Nephron progenitor cell (in vitro differentiated cells): ENCODE data around the gene GCLC.

Source experiments
- DNase-seq: peaks from one replicate; pipeline ENCODE4 v3.0.0; 2021
- H3K27ac Mint-ChIP-seq: 2 replicates; pipeline ENCODE4 v1.8.0; 2021; ENCODE audit warnings: mild to moderate bottlenecking, moderate library complexity, mixed read lengths
- H3K27me3 Mint-ChIP-seq: 2 replicates; pipeline ENCODE4 v1.8.0; 2021; ENCODE audit warnings: mild to moderate bottlenecking, low read depth, mixed read lengths; ENCODE audit not compliant: poor library complexity
- H3K36me3 Mint-ChIP-seq: 2 replicates; pipeline ENCODE4 v1.8.0; 2021; ENCODE audit warnings: low read depth, mixed read lengths
- H3K4me1 Mint-ChIP-seq: 2 replicates; pipeline ENCODE4 v1.8.0; 2021; ENCODE audit warnings: mixed read lengths
- H3K4me3 Mint-ChIP-seq: 2 replicates; pipeline ENCODE4 v1.8.0; 2021; ENCODE audit warnings: mild to moderate bottlenecking, moderate library complexity, mixed read lengths
- H3K9me3 Mint-ChIP-seq: 2 replicates; pipeline ENCODE4 v1.8.0; 2021; ENCODE audit warnings: mild to moderate bottlenecking, moderate library complexity, mixed read lengths
- TF ChIP-seq, protein P1 (sequence below): fragments of 200-600 bp; sonication (generic); IDR thresholded peaks from 2 replicates; pipeline ENCODE4 v1.5.0; 2021; ENCODE audit warnings: antibody characterized with exemption

The GCLC gene

DNA sequence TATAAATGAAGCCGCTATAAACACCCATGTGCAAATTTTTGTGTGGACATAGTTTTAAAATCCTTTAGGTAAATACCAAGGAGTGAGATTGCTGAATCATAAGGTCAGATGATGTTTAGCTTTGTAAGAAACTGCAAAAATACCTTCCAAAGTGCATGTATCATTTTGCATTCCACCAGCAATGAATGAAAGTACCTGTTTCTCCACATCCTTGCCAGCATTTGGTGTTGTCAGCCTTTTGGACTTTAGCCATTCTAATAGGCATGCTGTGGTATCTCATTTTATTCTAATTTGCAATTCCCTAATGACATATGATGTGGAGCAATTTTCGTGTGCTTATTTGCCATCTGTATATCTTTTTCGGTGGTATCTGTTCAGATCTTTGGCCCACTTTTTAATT is 93.7 kb downstream of the GCLC start:
- H3K27me3 Mint-ChIP-seq = no peaks in the 10 kb centered on the region
- peaks cover 10% of the 10 kb centered on the region for H3K4me1 Mint-ChIP-seq
- peaks cover 4% of the 10 kb centered on the region for H3K36me3 Mint-ChIP-seq
- peaks cover 25% of the 10 kb centered on the region for H3K9me3 Mint-ChIP-seq
- no peak for DNase-seq
- H3K4me3 Mint-ChIP-seq = no peak overlapping the region
- H3K27ac Mint-ChIP-seq = no peak overlapping the region
- TF ChIP-seq, protein P1, sequence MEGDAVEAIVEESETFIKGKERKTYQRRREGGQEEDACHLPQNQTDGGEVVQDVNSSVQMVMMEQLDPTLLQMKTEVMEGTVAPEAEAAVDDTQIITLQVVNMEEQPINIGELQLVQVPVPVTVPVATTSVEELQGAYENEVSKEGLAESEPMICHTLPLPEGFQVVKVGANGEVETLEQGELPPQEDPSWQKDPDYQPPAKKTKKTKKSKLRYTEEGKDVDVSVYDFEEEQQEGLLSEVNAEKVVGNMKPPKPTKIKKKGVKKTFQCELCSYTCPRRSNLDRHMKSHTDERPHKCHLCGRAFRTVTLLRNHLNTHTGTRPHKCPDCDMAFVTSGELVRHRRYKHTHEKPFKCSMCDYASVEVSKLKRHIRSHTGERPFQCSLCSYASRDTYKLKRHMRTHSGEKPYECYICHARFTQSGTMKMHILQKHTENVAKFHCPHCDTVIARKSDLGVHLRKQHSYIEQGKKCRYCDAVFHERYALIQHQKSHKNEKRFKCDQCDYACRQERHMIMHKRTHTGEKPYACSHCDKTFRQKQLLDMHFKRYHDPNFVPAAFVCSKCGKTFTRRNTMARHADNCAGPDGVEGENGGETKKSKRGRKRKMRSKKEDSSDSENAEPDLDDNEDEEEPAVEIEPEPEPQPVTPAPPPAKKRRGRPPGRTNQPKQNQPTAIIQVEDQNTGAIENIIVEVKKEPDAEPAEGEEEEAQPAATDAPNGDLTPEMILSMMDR = no peak

DNA sequence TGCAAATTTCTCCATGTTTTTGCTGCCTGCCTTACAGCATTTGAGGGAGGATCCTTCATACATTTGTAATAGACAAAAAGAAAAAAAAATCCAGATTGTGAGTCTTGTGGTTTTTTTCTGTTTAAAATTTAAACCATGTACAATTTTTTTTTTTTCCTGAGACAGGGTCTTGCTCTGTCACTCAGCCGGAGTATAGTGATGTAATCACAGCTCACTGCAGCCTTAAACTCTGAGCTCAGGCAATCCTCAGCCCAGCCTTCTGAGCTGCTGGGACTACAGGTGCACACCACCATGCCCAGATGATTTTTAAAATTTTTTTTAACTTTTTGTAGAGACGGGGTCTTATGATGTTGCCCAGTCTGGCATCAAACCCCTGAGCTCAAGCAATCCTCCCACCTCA is 97.0 kb downstream of the GCLC start:
- Mint-ChIP-seq H3K36me3 (peaks cover 4% of the 10 kb centered on the region), H3K27ac (no peak overlapping the region), H3K27me3 (no peaks in the 10 kb centered on the region), H3K4me3 (no peak overlapping the region), H3K4me1 (peaks cover 10% of the 10 kb centered on the region), H3K9me3 (peaks cover 18% of the 10 kb centered on the region)
- DNase-seq = no peak
- TF ChIP-seq, protein P1 = no peak
